CD4-positive, alpha-beta T cell (primary cell): ENCODE data around the gene TBC1D22A. TPM values are rescaled to one million over a fixed set of nuclear protein-coding genes. Genes with fewer than 3 reads are reported as not detected.

Source experiments
- ATAC-seq: fragments of 200-7000 bp; cut with Tn5 transposase; one replicate; pipeline ENCODE4 v1.10.0; 2022; ENCODE audit warnings: mild to moderate bottlenecking; ENCODE audit not compliant: poor library complexity
- CTCF ChIA-PET: fragments of 350-600 bp; sonication (Branson Sonifier 250); formaldehyde crosslinking; loops from one replicate; lab custom pipeline; 2021; ENCODE audit warnings: antibody characterized with exemption, inconsistent platforms; lab: Charles Lee
- POLR2A ChIA-PET: fragments of 350-600 bp; sonication (Branson Sonifier 250); formaldehyde crosslinking; loops from one replicate; lab custom pipeline; 2021; ENCODE audit warnings: antibody characterized with exemption, inconsistent platforms; lab: Charles Lee
- DNase-seq, 14 experiments: peaks; one replicate each; pipeline ENCODE4 v3.0.0-alpha.2; 2013 to 2020; ENCODE audit warnings: mixed read lengths in 2 of 14
- H3K27ac ChIP-seq, 2 donors: one replicate each; pipeline versions ENCODE4 v1.5.1 to v1.7.0; 2013; ENCODE audit warnings: low read length in 2 of 2, low read depth in 1 of 2, mild to moderate bottlenecking in 1 of 2
- H3K27me3 ChIP-seq, 2 experiments: 1 replicate in 1 of 2; 2 replicates in 1 of 2; pipeline versions ENCODE4 v1.6.1 to v1.7.0; 2013; ENCODE audit warnings: low read length in 2 of 2, control low read depth in 1 of 2, mild to moderate bottlenecking in 1 of 2, moderate library complexity in 1 of 2; ENCODE audit not compliant: insufficient read depth in 2 of 2, control insufficient read depth in 1 of 2
- H3K36me3 ChIP-seq: one replicate; pipeline ENCODE4 v1.6.1; 2013; ENCODE audit warnings: low read length, control low read depth; ENCODE audit not compliant: insufficient read depth
- H3K4me1 ChIP-seq: one replicate; pipeline ENCODE4 v1.6.1; 2013; ENCODE audit warnings: low read length, control low read depth; ENCODE audit not compliant: insufficient read depth
- H3K4me3 ChIP-seq: one replicate; pipeline ENCODE4 v1.5.1; 2013; ENCODE audit warnings: mild to moderate bottlenecking, low read length, moderate library complexity
- H3K9me3 ChIP-seq, 2 experiments: 1 replicate in 1 of 2; 2 replicates in 1 of 2; pipeline versions ENCODE4 v1.6.1 to v1.7.0; 2013; ENCODE audit warnings: low read length in 2 of 2, mild to moderate bottlenecking in 2 of 2, control low read depth in 1 of 2, moderate library complexity in 1 of 2; ENCODE audit not compliant: control insufficient read depth in 1 of 2, insufficient read depth in 1 of 2
- H3K27ac Mint-ChIP-seq: one replicate; pipeline ENCODE4 v1.8.0; 2020; ENCODE audit warnings: mixed read lengths
- H3K27me3 Mint-ChIP-seq: one replicate; pipeline ENCODE4 v1.8.0; 2021; ENCODE audit warnings: mixed read lengths
- H3K36me3 Mint-ChIP-seq: one replicate; pipeline ENCODE4 v1.8.0; 2021; ENCODE audit warnings: low read depth, mixed read lengths
- H3K4me1 Mint-ChIP-seq: one replicate; pipeline ENCODE4 v1.8.0; 2021; ENCODE audit warnings: low read depth, mixed read lengths
- H3K4me3 Mint-ChIP-seq: one replicate; pipeline ENCODE4 v1.8.0; 2020; ENCODE audit warnings: mild to moderate bottlenecking, mixed read lengths
- H3K9me3 Mint-ChIP-seq: one replicate; pipeline ENCODE4 v1.8.0; 2020; ENCODE audit warnings: mixed read lengths
- CTCF ChIP-seq: fragments of 200-600 bp; IDR thresholded peaks from one replicate; pipeline ENCODE4 v1.8.0; 2022; ENCODE audit warnings: antibody characterized with exemption, mild to moderate bottlenecking
- intact Hi-C, 2 experiments: fragments of 100-400 bp; cut with DNase I in 1 of 2; cut with micrococcal nuclease in 1 of 2; formaldehyde crosslinking; loops; one replicate each; pipeline versions ENCODE4 v1.15.1 to v1.9.0; 2023 to 2025; cut with DNase I, micrococcal nuclease
- total RNA-seq, 174 experiments: library from RNA in 2 of 174; stranded (reverse) in 2 of 174; gene quantifications; one replicate each; pipeline ENCODE4 v1.2.3 and lab custom pipeline; 2021 to 2026

Gene TBC1D22A
- total RNA-seq, 2 experiments from 2014 or later, result 27.1 to 31.7 TPM

GRCh38 chr22:46855681-46856080, 93.2 kb downstream of the TBC1D22A start:
- H3K36me3 Mint-ChIP-seq, result peaks cover 67% of the 10 kb centered on the region
- H3K4me3 ChIP-seq, result no peak overlapping the region
- ATAC-seq (no peak), DNase-seq (no peak)
- no peak for TF ChIP-seq CTCF
- no peak overlapping the region for H3K27ac ChIP-seq
- peaks cover 2% of the 10 kb centered on the region for H3K4me1 ChIP-seq
- no peaks in the 10 kb centered on the region for H3K27me3 ChIP-seq
- ChIA-PET CTCF (no interaction called here), POLR2A (no interaction called here)
- H3K4me3 Mint-ChIP-seq, result no peak overlapping the region
- H3K9me3 Mint-ChIP-seq, result no peaks in the 10 kb centered on the region
- no peaks in the 10 kb centered on the region for H3K27me3 Mint-ChIP-seq
- no peaks in the 10 kb centered on the region for H3K9me3 ChIP-seq
- intact Hi-C loops, result no loop called here
- H3K27ac Mint-ChIP-seq, result no peak overlapping the region
- H3K36me3 ChIP-seq, result peaks cover 4% of the 10 kb centered on the region
- peaks cover 27% of the 10 kb centered on the region for H3K4me1 Mint-ChIP-seq

GRCh38 chr22:46856661-46857060, 94.2 kb downstream of the TBC1D22A start:
- Histone ChIP-seq H3K27ac (no peak overlapping the region), H3K4me3 (no peak overlapping the region), H3K4me1 (peaks cover 2% of the 10 kb centered on the region), H3K9me3 (no peaks in the 10 kb centered on the region), H3K27me3 (no peaks in the 10 kb centered on the region), H3K36me3 (peaks cover 4% of the 10 kb centered on the region)
- intact Hi-C loops, result no loop called here
- ChIA-PET POLR2A (no interaction called here), CTCF (no interaction called here)
- no peak for TF ChIP-seq CTCF
- no peak for ATAC-seq
- Mint-ChIP-seq H3K4me1 (peaks cover 20% of the 10 kb centered on the region), H3K9me3 (no peaks in the 10 kb centered on the region), H3K4me3 (no peak overlapping the region), H3K36me3 (peaks cover 58% of the 10 kb centered on the region), H3K27ac (no peak overlapping the region), H3K27me3 (no peaks in the 10 kb centered on the region)
- DNase-seq, result no peak

GRCh38 chr22:46857142-46857884, 94.9 kb downstream of the TBC1D22A start:
- Histone ChIP-seq H3K27ac (no peak overlapping the region), H3K4me1 (peaks cover 2% of the 10 kb centered on the region), H3K27me3 (no peaks in the 10 kb centered on the region), H3K36me3 (peaks cover 4% of the 10 kb centered on the region), H3K4me3 (no peak overlapping the region), H3K9me3 (no peaks in the 10 kb centered on the region)
- no peak overlapping the region for H3K4me3 Mint-ChIP-seq
- no peak for DNase-seq
- H3K9me3 Mint-ChIP-seq, result no peaks in the 10 kb centered on the region
- CTCF ChIA-PET, result no interaction called here
- ATAC-seq, result no peak
- H3K4me1 Mint-ChIP-seq, result peaks cover 25% of the 10 kb centered on the region
- POLR2A ChIA-PET, result no interaction called here
- TF ChIP-seq CTCF, result no peak
- H3K27ac Mint-ChIP-seq, result no peak overlapping the region
- H3K27me3 Mint-ChIP-seq, result no peaks in the 10 kb centered on the region
- H3K36me3 Mint-ChIP-seq, result peaks cover 61% of the 10 kb centered on the region
- intact Hi-C loops, result no loop called here
